ENCODE data around the gene UBE2F.

DNA sequence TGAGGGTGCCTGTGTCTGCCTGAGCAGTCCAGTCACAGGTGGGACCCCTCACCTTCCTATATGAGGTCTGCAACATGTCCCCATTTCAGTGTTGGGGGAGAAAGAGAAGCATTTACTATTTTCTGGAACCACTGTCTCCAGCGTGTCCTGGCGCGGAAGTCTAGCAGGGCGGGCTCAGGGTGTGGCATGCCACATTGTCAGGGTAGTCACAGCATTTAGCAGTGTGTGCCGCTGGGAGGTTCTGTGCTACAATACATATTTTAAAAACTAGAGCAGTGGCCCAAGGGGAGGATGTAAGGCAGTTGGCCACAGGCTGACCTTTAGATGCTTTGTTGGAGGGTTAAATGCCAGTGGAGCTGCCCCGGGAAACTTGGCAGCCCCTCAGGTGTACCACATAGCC lies 12.5 kb downstream of the UBE2F start:
- TF ChIP-seq, protein P1, sequence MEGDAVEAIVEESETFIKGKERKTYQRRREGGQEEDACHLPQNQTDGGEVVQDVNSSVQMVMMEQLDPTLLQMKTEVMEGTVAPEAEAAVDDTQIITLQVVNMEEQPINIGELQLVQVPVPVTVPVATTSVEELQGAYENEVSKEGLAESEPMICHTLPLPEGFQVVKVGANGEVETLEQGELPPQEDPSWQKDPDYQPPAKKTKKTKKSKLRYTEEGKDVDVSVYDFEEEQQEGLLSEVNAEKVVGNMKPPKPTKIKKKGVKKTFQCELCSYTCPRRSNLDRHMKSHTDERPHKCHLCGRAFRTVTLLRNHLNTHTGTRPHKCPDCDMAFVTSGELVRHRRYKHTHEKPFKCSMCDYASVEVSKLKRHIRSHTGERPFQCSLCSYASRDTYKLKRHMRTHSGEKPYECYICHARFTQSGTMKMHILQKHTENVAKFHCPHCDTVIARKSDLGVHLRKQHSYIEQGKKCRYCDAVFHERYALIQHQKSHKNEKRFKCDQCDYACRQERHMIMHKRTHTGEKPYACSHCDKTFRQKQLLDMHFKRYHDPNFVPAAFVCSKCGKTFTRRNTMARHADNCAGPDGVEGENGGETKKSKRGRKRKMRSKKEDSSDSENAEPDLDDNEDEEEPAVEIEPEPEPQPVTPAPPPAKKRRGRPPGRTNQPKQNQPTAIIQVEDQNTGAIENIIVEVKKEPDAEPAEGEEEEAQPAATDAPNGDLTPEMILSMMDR (IDR thresholded peaks at IDR 0.05; ENCODE audit: low read depth, low read length), result no peak
- no peak for TF ChIP-seq EZH2phosphoT487 (IDR thresholded peaks at IDR 0.05; ENCODE audit: low read depth)
